WTC11 (cell line): Measurements from ENCODE around the gene ATP5F1D. TPM values are rescaled to one million over a fixed set of nuclear protein-coding genes. Genes with fewer than 3 reads are reported as not detected.

Experiments used
- ATAC-seq: fragments of 200-7000 bp; cut with Tn5 transposase; 2 replicates; pipeline ENCODE4 v1.10.0; 2021; ENCODE audit warnings: mild to moderate bottlenecking, moderate library complexity
- CTCF ChIA-PET: fragments of 300-600 bp; sonication (Branson Sonifier 250); formaldehyde crosslinking; loops from one replicate; lab custom pipeline; 2021; ENCODE audit warnings: antibody characterized with exemption; lab: Charles Lee
- POLR2A ChIA-PET: fragments of 350-600 bp; sonication (Branson Sonifier 250); formaldehyde crosslinking; loops from one replicate; lab custom pipeline; 2021; ENCODE audit warnings: antibody characterized with exemption; lab: Charles Lee
- DNase-seq: peaks from one replicate; pipeline ENCODE4 v3.0.0; 2021; ENCODE audit warnings: low spot score
- H3K27ac Mint-ChIP-seq: 2 replicates; pipeline ENCODE4 v1.8.0; 2021; ENCODE audit warnings: mixed read lengths
- H3K27me3 Mint-ChIP-seq: 2 replicates; pipeline ENCODE4 v1.8.0; 2021; ENCODE audit warnings: low read depth, mild to moderate bottlenecking, moderate library complexity, mixed read lengths
- H3K36me3 Mint-ChIP-seq: 2 replicates; pipeline ENCODE4 v1.8.0; 2021; ENCODE audit warnings: mixed read lengths
- H3K4me1 Mint-ChIP-seq: 2 replicates; pipeline ENCODE4 v1.8.0; 2022; ENCODE audit warnings: mixed read lengths
- H3K4me3 Mint-ChIP-seq: 2 replicates; pipeline ENCODE4 v1.8.0; 2021; ENCODE audit warnings: mild to moderate bottlenecking, moderate library complexity, mixed read lengths
- H3K9me3 Mint-ChIP-seq: 2 replicates; pipeline ENCODE4 v1.8.0; 2021; ENCODE audit warnings: mixed read lengths
- CBFB ChIP-seq: sonication (generic); formaldehyde crosslinking; IDR thresholded peaks from 2 replicates; pipeline ENCODE4 v1.8.1; 2022; ENCODE audit warnings: mild to moderate bottlenecking, low read depth, missing genetic modification reagents
- ESRRA ChIP-seq: sonication (generic); formaldehyde crosslinking; IDR thresholded peaks from 2 replicates; pipeline ENCODE4 v1.8.1; 2022; ENCODE audit warnings: mild to moderate bottlenecking, missing genetic modification reagents, borderline replicate concordance
- HMGA2 ChIP-seq: fragments of 250-450 bp; sonication (Bioruptor Pico); IDR thresholded peaks from 2 replicates; pipeline ENCODE4 v1.4.0; 2021; ENCODE audit warnings: mild to moderate bottlenecking, moderate library complexity
- IRF2 ChIP-seq: sonication (generic); formaldehyde crosslinking; IDR thresholded peaks from 2 replicates; pipeline ENCODE4 v1.8.0; 2022; ENCODE audit warnings: low read depth, missing genetic modification reagents, borderline replicate concordance
- KAT7 ChIP-seq: sonication (generic); formaldehyde crosslinking; IDR thresholded peaks from 2 replicates; pipeline ENCODE4 v1.8.1; 2023; ENCODE audit warnings: missing genetic modification reagents, mild to moderate bottlenecking, borderline replicate concordance
- NR3C1 ChIP-seq: sonication (generic); formaldehyde crosslinking; conservative IDR thresholded peaks from 2 replicates; pipeline ENCODE4 v1.8.1; 2023; ENCODE audit warnings: low read depth, mild to moderate bottlenecking, missing genetic modification reagents
- TEAD1 ChIP-seq: sonication (generic); formaldehyde crosslinking; IDR thresholded peaks from 2 replicates; pipeline ENCODE4 v1.8.0; 2022; ENCODE audit warnings: mild to moderate bottlenecking, missing genetic modification reagents
- ZBTB21 ChIP-seq: sonication (generic); formaldehyde crosslinking; IDR thresholded peaks from 2 replicates; pipeline ENCODE4 v1.8.1; 2023; ENCODE audit warnings: mild to moderate bottlenecking, missing genetic modification reagents, borderline replicate concordance
- ZNF416 ChIP-seq: fragments of 250-450 bp; sonication (Bioruptor Pico); IDR thresholded peaks from 2 replicates; pipeline ENCODE4 v1.9.0; 2021; ENCODE audit warnings: mild to moderate bottlenecking, inconsistent platforms
- total RNA-seq: library from RNA; stranded (reverse); gene quantifications from 3 replicates; pipeline ENCODE4 v1.2.3, GENCODE V29; 2021
- TF ChIP-seq, protein P1 (sequence below): sonication (generic); formaldehyde crosslinking; IDR thresholded peaks from 2 replicates; pipeline ENCODE4 v1.8.1; 2023; ENCODE audit warnings: mild to moderate bottlenecking, missing genetic modification reagents, moderate library complexity
- TF ChIP-seq, protein P2 (sequence below): sonication (generic); formaldehyde crosslinking; IDR thresholded peaks from 2 replicates; pipeline ENCODE4 v1.8.1; 2022; ENCODE audit warnings: low read depth, mild to moderate bottlenecking, moderate library complexity, missing genetic modification reagents, borderline replicate concordance
- TF ChIP-seq, protein P3 (sequence below): sonication (generic); formaldehyde crosslinking; IDR thresholded peaks from 2 replicates; pipeline ENCODE4 v1.8.1; 2022; ENCODE audit warnings: missing genetic modification reagents, borderline replicate concordance
- TF ChIP-seq, protein P4 (sequence below): sonication (generic); formaldehyde crosslinking; IDR thresholded peaks from 2 replicates; pipeline ENCODE4 v1.8.1; 2023; ENCODE audit warnings: mild to moderate bottlenecking, moderate library complexity, missing genetic modification reagents

The ATP5F1D gene
- total RNA-seq, 1 experiment from 2014 or later, result 277 TPM

DNA sequence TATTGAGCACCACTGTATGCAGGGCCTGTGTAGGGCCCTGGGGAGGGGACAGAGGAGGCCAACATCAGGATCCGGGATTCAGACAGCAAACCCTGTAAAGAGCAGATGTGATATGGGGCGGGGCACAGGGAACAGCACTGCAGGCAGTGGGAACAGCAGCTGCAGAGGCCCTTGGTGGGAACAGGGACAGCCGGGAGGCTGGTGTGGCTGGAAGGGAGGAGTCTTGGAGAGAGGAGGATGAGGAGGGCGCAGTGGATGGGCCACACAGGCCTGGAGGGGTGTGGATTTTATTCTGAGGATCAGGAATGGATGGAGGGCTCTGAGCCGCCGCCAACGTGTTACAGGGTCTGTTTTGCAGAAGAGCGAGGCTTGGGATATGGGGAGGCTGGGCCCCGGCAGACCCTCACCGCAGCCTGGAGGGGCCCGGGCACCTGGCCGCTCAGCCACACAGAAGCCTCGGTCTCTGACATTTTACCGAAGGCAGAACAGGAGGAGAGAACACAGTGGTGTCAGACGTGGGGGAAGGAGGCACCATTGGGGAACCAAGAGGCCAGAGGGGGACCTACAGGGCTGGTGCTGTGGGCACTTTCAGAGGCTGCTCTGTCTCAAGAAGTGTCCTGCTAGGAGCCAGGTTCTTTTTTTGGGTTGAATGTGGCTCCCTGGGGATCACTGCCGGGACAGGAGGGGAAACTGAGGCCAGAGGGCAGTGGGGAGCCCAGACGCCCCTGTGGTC is 51.0 kb downstream of the ATP5F1D start:
- H3K4me1 Mint-ChIP-seq, result peaks cover 3% of the 10 kb centered on the region; the same call in 1 of the 2 replicates
- no peak overlapping the region for H3K4me3 Mint-ChIP-seq
- CTCF ChIA-PET, result no interaction called here
- TF ChIP-seq NR3C1 (CRISPR knock-in tag) (no peak), CBFB (CRISPR knock-in tag) (no peak)
- TF ChIP-seq, protein P1, sequence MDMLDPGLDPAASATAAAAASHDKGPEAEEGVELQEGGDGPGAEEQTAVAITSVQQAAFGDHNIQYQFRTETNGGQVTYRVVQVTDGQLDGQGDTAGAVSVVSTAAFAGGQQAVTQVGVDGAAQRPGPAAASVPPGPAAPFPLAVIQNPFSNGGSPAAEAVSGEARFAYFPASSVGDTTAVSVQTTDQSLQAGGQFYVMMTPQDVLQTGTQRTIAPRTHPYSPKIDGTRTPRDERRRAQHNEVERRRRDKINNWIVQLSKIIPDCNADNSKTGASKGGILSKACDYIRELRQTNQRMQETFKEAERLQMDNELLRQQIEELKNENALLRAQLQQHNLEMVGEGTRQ, result no peak
- TF ChIP-seq, all 79 proteins: peak for 0
- POLR2A ChIA-PET, result no interaction called here
- DNase-seq, result no peak
- no peaks in the 10 kb centered on the region for H3K36me3 Mint-ChIP-seq
- no peaks in the 10 kb centered on the region for H3K9me3 Mint-ChIP-seq
- no peak for ATAC-seq
- H3K27me3 Mint-ChIP-seq, result peaks cover 8% of the 10 kb centered on the region
- H3K27ac Mint-ChIP-seq, result no peak overlapping the region

DNA sequence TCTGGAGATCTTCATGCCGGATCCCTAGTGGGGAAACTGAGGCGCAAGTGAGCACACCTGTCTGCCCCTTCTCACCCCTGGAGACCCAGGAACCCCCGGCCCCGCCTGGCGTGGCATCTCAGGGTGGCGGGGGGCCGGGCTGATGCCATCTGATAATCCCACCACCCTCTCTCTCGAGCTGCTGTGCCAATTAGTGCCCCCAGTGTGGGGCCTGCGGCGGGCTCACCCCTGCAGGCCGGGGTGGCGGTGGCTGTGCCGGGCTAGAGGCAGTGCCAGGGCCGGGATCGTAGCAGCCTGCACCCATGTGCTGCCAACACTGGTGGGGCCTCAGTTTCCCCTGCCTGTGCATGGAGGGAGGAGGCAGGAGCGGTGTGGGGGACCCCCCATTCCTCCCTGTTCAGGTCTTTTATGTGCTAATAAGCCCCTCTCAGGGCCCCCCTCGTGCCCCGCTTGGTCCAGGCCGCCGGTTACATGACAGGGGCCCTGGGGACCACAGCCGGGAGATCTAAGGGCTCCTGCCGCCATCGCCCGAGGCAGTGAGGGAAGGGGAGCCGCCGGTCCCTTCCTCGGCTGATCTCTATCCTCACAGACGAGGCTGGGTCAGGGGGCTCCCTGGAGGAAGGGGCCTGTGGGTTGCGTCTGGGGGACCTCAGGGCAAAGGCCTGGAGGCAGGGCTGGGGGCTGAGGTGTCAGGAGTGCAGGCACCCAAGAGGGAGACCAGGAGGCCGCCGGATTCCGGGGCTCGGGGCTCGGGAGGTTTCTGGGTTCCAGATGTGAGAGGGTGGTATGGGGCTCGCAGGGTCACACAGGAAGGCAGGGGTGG is 52.4 kb downstream of the ATP5F1D start:
- Mint-ChIP-seq H3K9me3 (no peaks in the 10 kb centered on the region), H3K27ac (no peak overlapping the region), H3K4me3 (peak overlapping the region; percentile 59; the same call in 1 of the 2 replicates), H3K27me3 (peaks cover 8% of the 10 kb centered on the region), H3K36me3 (no peaks in the 10 kb centered on the region), H3K4me1 (peaks cover 3% of the 10 kb centered on the region; the same call in 1 of the 2 replicates)
- no peak for ATAC-seq
- ChIA-PET CTCF (no interaction called here), POLR2A (interaction anchor here (0.7 kb wide), 1 partner anchor 293 kb away, joined by 4 read pairs; no protein-coding TSS in a partner anchor)
- no peak for TF ChIP-seq ZNF416 (CRISPR knock-in tag)
- TF ChIP-seq, protein P2, sequence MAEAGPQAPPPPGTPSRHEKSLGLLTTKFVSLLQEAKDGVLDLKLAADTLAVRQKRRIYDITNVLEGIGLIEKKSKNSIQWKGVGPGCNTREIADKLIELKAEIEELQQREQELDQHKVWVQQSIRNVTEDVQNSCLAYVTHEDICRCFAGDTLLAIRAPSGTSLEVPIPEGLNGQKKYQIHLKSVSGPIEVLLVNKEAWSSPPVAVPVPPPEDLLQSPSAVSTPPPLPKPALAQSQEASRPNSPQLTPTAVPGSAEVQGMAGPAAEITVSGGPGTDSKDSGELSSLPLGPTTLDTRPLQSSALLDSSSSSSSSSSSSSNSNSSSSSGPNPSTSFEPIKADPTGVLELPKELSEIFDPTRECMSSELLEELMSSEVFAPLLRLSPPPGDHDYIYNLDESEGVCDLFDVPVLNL (CRISPR knock-in tag), result no peak
- TF ChIP-seq, protein P3, sequence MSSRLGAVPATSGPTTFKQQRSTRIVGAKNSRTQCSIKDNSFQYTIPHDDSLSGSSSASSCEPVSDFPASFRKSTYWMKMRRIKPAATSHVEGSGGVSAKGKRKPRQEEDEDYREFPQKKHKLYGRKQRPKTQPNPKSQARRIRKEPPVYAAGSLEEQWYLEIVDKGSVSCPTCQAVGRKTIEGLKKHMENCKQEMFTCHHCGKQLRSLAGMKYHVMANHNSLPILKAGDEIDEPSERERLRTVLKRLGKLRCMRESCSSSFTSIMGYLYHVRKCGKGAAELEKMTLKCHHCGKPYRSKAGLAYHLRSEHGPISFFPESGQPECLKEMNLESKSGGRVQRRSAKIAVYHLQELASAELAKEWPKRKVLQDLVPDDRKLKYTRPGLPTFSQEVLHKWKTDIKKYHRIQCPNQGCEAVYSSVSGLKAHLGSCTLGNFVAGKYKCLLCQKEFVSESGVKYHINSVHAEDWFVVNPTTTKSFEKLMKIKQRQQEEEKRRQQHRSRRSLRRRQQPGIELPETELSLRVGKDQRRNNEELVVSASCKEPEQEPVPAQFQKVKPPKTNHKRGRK, result no peak
- no peak for TF ChIP-seq IRF2
- TF ChIP-seq ZBTB21 (CRISPR knock-in tag), result no peak
- TF ChIP-seq ESRRA (CRISPR knock-in tag), result no peak
- no peak for TF ChIP-seq TEAD1 (CRISPR knock-in tag)
- no peak for TF ChIP-seq HMGA2 (CRISPR knock-in tag)
- TF ChIP-seq KAT7, result no peak
- TF ChIP-seq, protein P4, sequence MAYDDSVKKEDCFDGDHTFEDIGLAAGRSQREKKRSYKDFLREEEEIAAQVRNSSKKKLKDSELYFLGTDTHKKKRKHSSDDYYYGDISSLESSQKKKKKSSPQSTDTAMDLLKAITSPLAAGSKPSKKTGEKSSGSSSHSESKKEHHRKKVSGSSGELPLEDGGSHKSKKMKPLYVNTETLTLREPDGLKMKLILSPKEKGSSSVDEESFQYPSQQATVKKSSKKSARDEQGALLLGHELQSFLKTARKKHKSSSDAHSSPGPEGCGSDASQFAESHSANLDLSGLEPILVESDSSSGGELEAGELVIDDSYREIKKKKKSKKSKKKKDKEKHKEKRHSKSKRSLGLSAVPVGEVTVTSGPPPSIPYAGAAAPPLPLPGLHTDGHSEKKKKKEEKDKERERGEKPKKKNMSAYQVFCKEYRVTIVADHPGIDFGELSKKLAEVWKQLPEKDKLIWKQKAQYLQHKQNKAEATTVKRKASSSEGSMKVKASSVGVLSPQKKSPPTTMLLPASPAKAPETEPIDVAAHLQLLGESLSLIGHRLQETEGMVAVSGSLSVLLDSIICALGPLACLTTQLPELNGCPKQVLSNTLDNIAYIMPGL, result no peak
- DNase-seq, result no peak

Other genes with a start within 250 kb of the ATP5F1D start
- gene GRIN3B, start 241.3 kb upstream of the ATP5F1D start, total RNA-seq, result 1.9 to 2.5 TPM (median 2.4 TPM) in 3 replicates
- gene TMEM259, start 220.6 kb upstream of the ATP5F1D start, total RNA-seq, result 176 to 202 TPM (median 191 TPM) in 3 replicates
- not detected in 3 replicates for gene RNU6-2, start 220.2 kb upstream of the ATP5F1D start, total RNA-seq
- gene CNN2, start 215.1 kb upstream of the ATP5F1D start, total RNA-seq, result 387 to 391 TPM (median 390 TPM) in 3 replicates
- 40.3 to 45.0 TPM (median 41.3 TPM) in 3 replicates for gene ABCA7, start 201.6 kb upstream of the ATP5F1D start, total RNA-seq
- gene ARHGAP45, start 174.6 kb upstream of the ATP5F1D start, total RNA-seq, result 40.9 to 46.4 TPM (median 44.1 TPM) in 3 replicates
- 275 to 291 TPM (median 287 TPM) in 3 replicates for gene POLR2E, start 146.4 kb upstream of the ATP5F1D start, total RNA-seq
- 363 to 377 TPM (median 368 TPM) in 3 replicates for gene GPX4, start 137.8 kb upstream of the ATP5F1D start, total RNA-seq
- gene SBNO2, start 67.5 kb upstream of the ATP5F1D start, total RNA-seq, result 40.7 to 57.3 TPM (median 48.0 TPM) in 3 replicates
- gene STK11, start 36.0 kb upstream of the ATP5F1D start, total RNA-seq, result 106 to 112 TPM (median 106 TPM) in 3 replicates
- gene CBARP, start 3.7 kb upstream of the ATP5F1D start, total RNA-seq, result 21.9 to 23.6 TPM (median 23.4 TPM) in 3 replicates
- 189 to 190 TPM (median 189 TPM) in 3 replicates for gene MIDN, start 6.8 kb downstream of the ATP5F1D start, total RNA-seq
- gene CIRBP, start 27.6 kb downstream of the ATP5F1D start, total RNA-seq, result 256 to 298 TPM (median 256 TPM) in 3 replicates
- 59.4 to 65.9 TPM (median 65.7 TPM) in 3 replicates for gene FAM174C, start 33.8 kb downstream of the ATP5F1D start, total RNA-seq
- 11.4 to 14.2 TPM (median 12.6 TPM) in 3 replicates for gene EFNA2, start 44.1 kb downstream of the ATP5F1D start, total RNA-seq
- 136 to 149 TPM (median 139 TPM) in 3 replicates for gene NDUFS7, start 142.2 kb downstream of the ATP5F1D start, total RNA-seq
- 27.7 to 33.6 TPM (median 28.9 TPM) in 3 replicates for gene GAMT, start 159.8 kb downstream of the ATP5F1D start, total RNA-seq
- 338 to 360 TPM (median 339 TPM) in 3 replicates for gene DAZAP1, start 165.8 kb downstream of the ATP5F1D start, total RNA-seq
- gene RPS15, start 196.6 kb downstream of the ATP5F1D start, total RNA-seq, result 1,932 to 2,169 TPM (median 2,158 TPM) in 3 replicates
- gene APC2, start 208.4 kb downstream of the ATP5F1D start, total RNA-seq, result 1.0 to 1.4 TPM (median 1.1 TPM) in 3 replicates
- gene C19orf25, start 237.5 kb downstream of the ATP5F1D start, total RNA-seq, result 56.5 to 65.7 TPM (median 60.4 TPM) in 3 replicates
- gene PCSK4, start 248.6 kb downstream of the ATP5F1D start, total RNA-seq, result 18.6 to 22.4 TPM (median 21.5 TPM) in 3 replicates
- gene REEP6, start 249.4 kb downstream of the ATP5F1D start, total RNA-seq, result 17.0 to 19.5 TPM (median 19.1 TPM) in 3 replicates